Esophagus squamous epithelium (tissue), 5 donors: ENCODE data around the gene RNF141. TPM values are rescaled to one million over a fixed set of nuclear protein-coding genes. Genes with fewer than 3 reads are reported as not detected.

Source experiments
- DNase-seq: peaks from one replicate; lab custom pipeline; 2025; lab: John Stamatoyannopoulos, UW
- H3K27ac ChIP-seq, 4 donors: fragments of 200-600 bp; sonication (generic); one replicate each; pipeline ENCODE4 v1.5.1; 2016 to 2019; ENCODE audit warnings: mild to moderate bottlenecking in 1 of 4
- H3K27me3 ChIP-seq, 4 donors: fragments of 200-600 bp; sonication (generic); 1 replicate in 3 of 4; 2 replicates in 1 of 4; pipeline versions ENCODE4 v1.5.1 to v1.6.0; 2017 to 2021; ENCODE audit warnings: antibody characterized with exemption in 1 of 4
- H3K36me3 ChIP-seq, 3 donors: fragments of 200-600 bp; sonication (generic); one replicate each; pipeline ENCODE4 v1.5.1; 2016 to 2019
- H3K4me1 ChIP-seq, 3 donors: fragments of 200-600 bp; sonication (generic); one replicate each; pipeline ENCODE4 v1.5.1; 2017 to 2019
- H3K4me3 ChIP-seq, 4 donors: fragments of 200-600 bp; sonication (generic); 1 replicate in 3 of 4; 2 replicates in 1 of 4; pipeline ENCODE4 v1.5.1; 2016 to 2019; ENCODE audit warnings: mild to moderate bottlenecking in 2 of 4, moderate library complexity in 1 of 4
- H3K9me3 ChIP-seq, 3 donors: fragments of 200-600 bp; sonication (generic); one replicate each; pipeline ENCODE4 v1.5.1; 2016 to 2019
- POLR2A ChIP-seq, 4 donors: fragments of 450-650 bp; IDR thresholded peaks; one replicate each; pipeline ENCODE4 v1.6.1; 2017; ENCODE audit warnings: antibody characterized with exemption in 4 of 4, mild to moderate bottlenecking in 4 of 4, moderate library complexity in 3 of 4
- WGBS, 2 donors: methylation state at CpG; one replicate each; pipeline ENCODE4 v1.1.5; 2018; 5-methylcytosine and 5-hydroxymethylcytosine counted together
- intact Hi-C: fragments of 100-400 bp; cut with DNase I; formaldehyde crosslinking; loops from one replicate; pipeline ENCODE4 v1.15.0; 2022
- total RNA-seq, 4 donors: library from RNA; depleted of rRNA; stranded (reverse); fragments of >200 nt; gene quantifications; one replicate each; pipeline ENCODE4 v1.1.0, GENCODE V29; 2016
- TF ChIP-seq, protein P1 (sequence below), 6 experiments: fragments of 450-650 bp in 4 of 6; fragments of 200-600 bp in 2 of 6; sonication (generic) in 2 of 6; IDR thresholded peaks; one replicate each; pipeline ENCODE4 v1.5.1; 2016 to 2019; ENCODE audit warnings: antibody characterized with exemption in 6 of 6, mild to moderate bottlenecking in 4 of 6, moderate library complexity in 4 of 6
- donor health status: DM: yes; HTN: yes; CAD: no.

RNF141 gene
- total RNA-seq, 4 donors from 2014 or later: 51.7 to 88.4 (median 56.9) TPM

GRCh38 chr11:10584071-10584501 is 43.1 kb upstream of the RNF141 start:
- DNase-seq: no peak
- H3K27ac ChIP-seq: peak overlapping the region; percentile 22 to 91 (median 78)

GRCh38 chr11:10581481-10582019 is 40.6 kb upstream of the RNF141 start:
- Histone ChIP-seq H3K27me3 (no peaks in the 10 kb centered on the region), H3K4me3 (no peak overlapping the region), H3K9me3 (no peaks in the 10 kb centered on the region), H3K4me1 (peaks cover 0 to 60% (median 27%) of the 10 kb centered on the region in 3 donors), H3K27ac (peak overlapping the region; percentile 56 to 91 (median 74)), H3K36me3 (peaks cover 0 to 11% (median 0%) of the 10 kb centered on the region in 3 donors)
- intact Hi-C loops: no loop called here
- DNase-seq: no peak
- TF ChIP-seq, protein P1, sequence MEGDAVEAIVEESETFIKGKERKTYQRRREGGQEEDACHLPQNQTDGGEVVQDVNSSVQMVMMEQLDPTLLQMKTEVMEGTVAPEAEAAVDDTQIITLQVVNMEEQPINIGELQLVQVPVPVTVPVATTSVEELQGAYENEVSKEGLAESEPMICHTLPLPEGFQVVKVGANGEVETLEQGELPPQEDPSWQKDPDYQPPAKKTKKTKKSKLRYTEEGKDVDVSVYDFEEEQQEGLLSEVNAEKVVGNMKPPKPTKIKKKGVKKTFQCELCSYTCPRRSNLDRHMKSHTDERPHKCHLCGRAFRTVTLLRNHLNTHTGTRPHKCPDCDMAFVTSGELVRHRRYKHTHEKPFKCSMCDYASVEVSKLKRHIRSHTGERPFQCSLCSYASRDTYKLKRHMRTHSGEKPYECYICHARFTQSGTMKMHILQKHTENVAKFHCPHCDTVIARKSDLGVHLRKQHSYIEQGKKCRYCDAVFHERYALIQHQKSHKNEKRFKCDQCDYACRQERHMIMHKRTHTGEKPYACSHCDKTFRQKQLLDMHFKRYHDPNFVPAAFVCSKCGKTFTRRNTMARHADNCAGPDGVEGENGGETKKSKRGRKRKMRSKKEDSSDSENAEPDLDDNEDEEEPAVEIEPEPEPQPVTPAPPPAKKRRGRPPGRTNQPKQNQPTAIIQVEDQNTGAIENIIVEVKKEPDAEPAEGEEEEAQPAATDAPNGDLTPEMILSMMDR (IDR thresholded peaks at IDR 0.05): no peak
- no peak for TF ChIP-seq POLR2A (IDR thresholded peaks at IDR 0.05)
- 53 to 66% methylated on average over 3 of the region's 4 CpGs for WGBS, 2 donors

More at GRCh38 chr11:10584071-10584501, 43.1 kb upstream of the RNF141 start:
- H3K4me3 ChIP-seq: no peak overlapping the region
- no peaks in the 10 kb centered on the region for H3K27me3 ChIP-seq
- H3K9me3 ChIP-seq: no peaks in the 10 kb centered on the region
- H3K4me1 ChIP-seq: peaks cover 0 to 84% (median 32%) of the 10 kb centered on the region in 3 donors
- peaks cover 0 to 11% (median 0%) of the 10 kb centered on the region in 3 donors for H3K36me3 ChIP-seq
- intact Hi-C loops: no loop called here
- 26 to 31% methylated on average over 3 of the region's 3 CpGs for WGBS, 2 donors
- TF ChIP-seq, protein P1 (IDR thresholded peaks at IDR 0.05): no peak
- TF ChIP-seq POLR2A (IDR thresholded peaks at IDR 0.05): no peak

DNA sequence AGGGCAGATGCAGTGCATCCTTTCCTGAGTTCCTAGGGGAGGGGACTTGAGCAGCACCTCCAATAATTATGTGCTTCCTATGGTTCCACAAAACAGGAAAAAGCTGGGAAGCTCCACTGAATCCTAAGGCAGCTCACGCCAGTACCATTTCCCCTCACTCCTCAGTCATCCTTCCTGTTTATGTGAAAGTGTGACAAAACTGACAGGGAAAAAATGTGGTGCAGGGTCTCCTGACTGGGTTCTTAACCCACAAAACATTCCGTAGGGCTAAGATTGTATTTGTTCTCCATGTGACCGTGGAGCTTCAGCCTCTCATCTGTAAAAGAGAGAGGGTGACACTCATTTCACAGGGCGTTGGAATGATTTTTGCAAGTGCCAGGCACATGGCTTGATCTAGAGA is 39.6 kb upstream of the RNF141 start:
- Histone ChIP-seq H3K27me3 (no peaks in the 10 kb centered on the region), H3K4me3 (no peak overlapping the region), H3K36me3 (peaks cover 0 to 17% (median 0%) of the 10 kb centered on the region in 3 donors), H3K27ac (peak overlapping the region; percentile 56 to 91 (median 74)), H3K9me3 (no peaks in the 10 kb centered on the region), H3K4me1 (peaks cover 0 to 51% (median 24%) of the 10 kb centered on the region in 3 donors)
- TF ChIP-seq, protein P1 (IDR thresholded peaks at IDR 0.05): no peak
- no peak for TF ChIP-seq POLR2A (IDR thresholded peaks at IDR 0.05)
- no peak for DNase-seq
- 86 to 87% methylated on average over 4 of the region's 4 CpGs for WGBS, 2 donors
- intact Hi-C loops: no loop called here

- TF ChIP-seq, protein P1 (IDR thresholded peaks at IDR 0.05): no peak
- no peak for TF ChIP-seq POLR2A (IDR thresholded peaks at IDR 0.05)
- DNase-seq: no peak
- Histone ChIP-seq H3K27ac (peak overlapping the region in 3 of 4 donors; percentile 66 to 91 (median 82)), H3K9me3 (no peaks in the 10 kb centered on the region), H3K36me3 (peaks cover 0 to 22% (median 0%) of the 10 kb centered on the region in 3 donors), H3K4me1 (peaks cover 0 to 43% (median 24%) of the 10 kb centered on the region in 3 donors), H3K4me3 (no peak overlapping the region), H3K27me3 (no peaks in the 10 kb centered on the region)
- 79 to 90% methylated on average over 3 of the region's 3 CpGs for WGBS, 2 donors
- intact Hi-C loops: no loop called here
These were observed 38.7 kb upstream of the RNF141 start for GRCh38 chr11:10579700-10580099.

GRCh38 chr11:10576035-10576398 is 35.0 kb upstream of the RNF141 start:
- TF ChIP-seq POLR2A (IDR thresholded peaks at IDR 0.05): no peak
- TF ChIP-seq, protein P1 (IDR thresholded peaks at IDR 0.05): no peak
- peaks cover 0 to 19% (median 10%) of the 10 kb centered on the region in 3 donors for H3K4me1 ChIP-seq
- H3K27ac ChIP-seq: peak overlapping the region in 1 of 4 donors; percentile 34
- no peak for DNase-seq
- no peaks in the 10 kb centered on the region for H3K27me3 ChIP-seq
- no CpG with 5 or more reads among the region's 4 CpGs for WGBS, 2 donors
- H3K4me3 ChIP-seq: no peak overlapping the region
- intact Hi-C loops: no loop called here
- peaks cover 0 to 22% (median 0%) of the 10 kb centered on the region in 3 donors for H3K36me3 ChIP-seq
- H3K9me3 ChIP-seq: no peaks in the 10 kb centered on the region
